GM12891 (cell line): ENCODE results near the gene FREY1.
"Not testable (repeated sequence)": the region's sequence is repeated elsewhere in the genome, so short reads cannot be mapped to it uniquely, and the experiment has no call there.

ENCODE experiments used
- DNase-seq: peaks from one replicate; pipeline ENCODE4 v3.0.0; 2011; ENCODE audit warnings: low spot score; ENCODE audit not compliant: insufficient read length
- FAIRE-seq: peaks from 2 replicates; lab custom pipeline; 2011; peaks lifted over from hg19 to GRCh38; lab: Jason Lieb, UNC
- PAX5 ChIP-seq: IDR thresholded peaks from 2 replicates; pipeline ENCODE4 v1.6.1; 2011; ENCODE audit warnings: low read length, moderate library complexity, mild to moderate bottlenecking; ENCODE audit not compliant: insufficient read depth, severe bottlenecking
- POLR2A ChIP-seq: IDR thresholded peaks from 2 replicates; pipeline ENCODE4 v1.6.1; 2011; ENCODE audit warnings: low read depth, low read length, control low read depth
- POLR2AphosphoS5 ChIP-seq: IDR thresholded peaks from 2 replicates; pipeline ENCODE4 v1.6.1; 2011; ENCODE audit warnings: low read depth, low read length, control low read depth
- POU2F2 ChIP-seq: IDR thresholded peaks from 2 replicates; pipeline ENCODE4 v1.6.1; 2011; ENCODE audit warnings: low read depth, mild to moderate bottlenecking, control low read depth, low read length, moderate library complexity
- SPI1 ChIP-seq: IDR thresholded peaks from 2 replicates; pipeline ENCODE4 v1.6.1; 2011; ENCODE audit warnings: low read depth, low read length, control low read depth
- TAF1 ChIP-seq: IDR thresholded peaks from 2 replicates; pipeline ENCODE4 v1.6.1; 2011; ENCODE audit warnings: low read depth, low read length, control low read depth

Gene FREY1

DNA sequence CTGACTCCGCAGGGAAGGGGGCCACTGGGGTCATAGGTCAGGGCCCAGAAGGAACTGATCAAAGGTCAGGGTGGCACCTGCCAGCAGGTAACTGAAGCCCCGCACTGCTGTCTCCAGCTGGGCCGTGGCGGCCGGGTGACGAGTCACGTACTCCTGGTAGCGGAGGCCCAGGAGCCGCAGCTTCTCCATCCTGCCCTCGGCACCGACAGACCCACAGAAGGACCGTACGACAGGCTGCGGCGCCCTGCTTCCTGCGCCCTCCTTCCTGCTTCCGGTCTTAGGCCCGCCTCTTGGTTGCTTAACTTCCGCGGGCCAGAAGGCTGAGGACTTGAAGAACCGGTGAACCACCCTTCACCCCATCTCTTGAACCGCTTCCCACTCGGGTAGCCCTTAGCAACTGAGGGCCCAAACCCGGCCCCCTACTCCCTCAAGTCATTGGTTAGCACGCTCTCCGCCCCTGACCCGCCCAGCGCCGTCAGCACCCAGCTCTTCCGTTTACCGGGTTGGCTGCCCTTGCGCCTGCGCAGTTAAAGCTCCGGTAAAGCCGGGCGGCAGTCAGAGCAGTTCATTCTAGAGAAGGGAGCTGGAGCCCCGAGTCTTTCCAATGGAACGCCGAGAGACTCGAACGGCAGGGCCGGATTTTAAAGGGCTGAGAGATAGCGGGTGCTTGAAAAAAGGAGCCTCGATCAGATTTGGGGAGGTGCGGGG lies 10.7 kb upstream of the FREY1 start, which contains the start of gene PEX16:
Gene PEX16 (minus strand): TSS at position 255 of the 708 bp plus-strand sequence. CDS start 66 bp downstream, at position 189.
- peak; percentile 98 for DNase-seq
- TF ChIP-seq POU2F2 (0 out of 2 replicates have a peak, but pooled peaks have one; percentile 12), POLR2AphosphoS5 (peak; percentile 95), TAF1 (peak; percentile 76), POLR2A (peak; percentile 91), SPI1 (no peak), PAX5 (no peak)
- FAIRE-seq = peak; percentile 92

DNA sequence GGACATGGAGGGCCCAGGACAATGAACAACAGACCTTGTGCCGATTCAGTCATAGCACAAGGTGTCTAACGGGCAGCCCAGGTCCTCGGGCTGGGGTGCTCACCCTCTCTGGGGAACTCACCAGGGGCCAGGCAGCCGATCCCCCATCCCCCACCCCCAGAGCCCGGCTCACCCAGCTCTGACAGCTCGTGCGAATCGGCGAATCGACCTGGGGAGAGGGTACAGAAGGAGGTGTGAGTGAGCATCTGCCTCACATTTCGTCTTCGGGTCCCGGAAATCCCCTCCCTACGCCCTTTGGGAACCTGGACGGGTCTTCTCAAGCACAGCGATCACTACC lies 10.2 kb upstream of the FREY1 start:
- no peak for DNase-seq
- TF ChIP-seq TAF1 (no peak), SPI1 (no peak), POU2F2 (no peak), PAX5 (no peak), POLR2A (no peak), POLR2AphosphoS5 (no peak)
- FAIRE-seq = peak; percentile 26

DNA sequence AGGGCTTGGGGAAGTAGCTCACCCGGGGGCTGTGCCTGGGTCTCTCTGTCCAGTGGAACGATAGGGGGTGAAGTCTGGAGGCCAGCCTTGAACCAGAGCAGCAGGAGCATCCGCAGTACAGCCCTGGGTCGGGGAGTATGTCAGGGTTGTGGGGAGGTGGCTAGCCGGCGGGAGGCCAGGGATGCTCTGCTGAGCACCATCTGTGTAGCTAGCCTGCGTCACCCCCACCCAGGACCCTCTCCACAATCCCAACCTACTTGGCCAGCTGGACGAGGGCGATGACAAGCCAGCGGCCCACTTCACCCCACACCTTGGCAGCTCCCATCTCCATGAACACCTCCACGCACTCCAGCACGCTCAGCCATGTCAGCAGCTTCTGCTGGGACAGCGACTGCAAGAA lies 8.4 kb upstream of the FREY1 start:
- TF ChIP-seq SPI1 (no peak), POLR2AphosphoS5 (no peak), POU2F2 (no peak), TAF1 (no peak), POLR2A (no peak), PAX5 (no peak)
- FAIRE-seq (no peak), DNase-seq (no peak)

DNA sequence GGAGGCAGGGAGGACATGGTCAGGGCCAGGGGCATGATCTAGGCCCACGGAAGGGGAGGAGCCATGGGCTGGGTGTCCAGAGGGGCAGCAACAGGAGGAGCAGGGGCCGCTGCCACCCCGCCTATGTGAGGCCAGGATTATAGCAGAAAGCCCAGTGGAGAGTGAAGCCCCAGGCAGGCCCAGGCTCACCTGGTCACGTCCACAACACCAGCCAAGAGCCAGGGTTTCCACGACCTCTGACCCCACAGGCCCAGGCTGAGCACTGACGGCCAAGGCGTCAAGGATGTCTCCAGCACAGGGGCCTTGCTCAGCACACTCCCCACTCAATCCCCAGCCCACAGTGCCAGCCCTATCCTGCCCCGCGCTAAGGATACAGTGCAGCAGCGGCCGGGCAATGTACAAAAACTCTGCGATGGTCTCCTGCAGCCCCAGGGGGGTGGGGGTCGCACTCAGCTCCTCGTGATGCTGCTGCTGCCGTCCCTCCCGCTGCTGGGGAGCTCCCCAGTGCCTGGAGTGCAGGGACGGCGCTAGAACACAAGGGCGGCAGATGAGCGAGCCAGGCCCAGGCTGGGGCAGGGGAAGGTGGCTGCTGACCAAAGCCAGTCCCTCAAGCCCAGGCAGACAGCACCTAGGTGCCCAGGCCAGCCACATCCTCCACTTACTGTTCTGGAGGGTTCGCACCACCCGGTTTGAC lies 7.0 kb upstream of the FREY1 start:
- TF ChIP-seq TAF1 = no peak
- TF ChIP-seq POLR2A = no peak
- no peak for TF ChIP-seq SPI1
- TF ChIP-seq POLR2AphosphoS5 = no peak
- no peak for TF ChIP-seq PAX5
- TF ChIP-seq POU2F2 = no peak
- FAIRE-seq (no peak), DNase-seq (no peak)

DNA sequence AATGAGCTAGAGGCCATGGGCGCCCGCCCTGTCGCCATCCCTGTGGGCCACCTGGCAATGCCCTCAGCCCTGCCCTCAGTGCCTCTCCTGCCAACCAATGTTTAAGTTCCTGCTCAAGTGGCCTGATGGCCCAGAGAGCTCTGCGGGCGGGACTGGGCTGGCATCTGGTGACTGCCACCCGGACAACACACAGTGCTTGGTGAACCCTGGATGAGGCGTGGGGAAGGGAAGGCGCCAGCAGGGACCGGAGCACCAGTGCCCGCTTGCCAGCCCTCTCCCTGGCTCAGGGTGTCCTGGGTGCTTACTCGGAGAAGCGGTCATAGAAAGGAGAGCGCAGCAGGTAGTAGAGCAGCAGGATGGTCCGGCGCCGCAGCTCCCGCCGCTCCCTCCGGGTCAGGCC lies 6.4 kb upstream of the FREY1 start:
- FAIRE-seq (no peak), DNase-seq (no peak)
- no peak for TF ChIP-seq POLR2AphosphoS5
- TF ChIP-seq POLR2A = no peak
- no peak for TF ChIP-seq POU2F2
- TF ChIP-seq SPI1 = no peak
- no peak for TF ChIP-seq PAX5
- no peak for TF ChIP-seq TAF1

DNA sequence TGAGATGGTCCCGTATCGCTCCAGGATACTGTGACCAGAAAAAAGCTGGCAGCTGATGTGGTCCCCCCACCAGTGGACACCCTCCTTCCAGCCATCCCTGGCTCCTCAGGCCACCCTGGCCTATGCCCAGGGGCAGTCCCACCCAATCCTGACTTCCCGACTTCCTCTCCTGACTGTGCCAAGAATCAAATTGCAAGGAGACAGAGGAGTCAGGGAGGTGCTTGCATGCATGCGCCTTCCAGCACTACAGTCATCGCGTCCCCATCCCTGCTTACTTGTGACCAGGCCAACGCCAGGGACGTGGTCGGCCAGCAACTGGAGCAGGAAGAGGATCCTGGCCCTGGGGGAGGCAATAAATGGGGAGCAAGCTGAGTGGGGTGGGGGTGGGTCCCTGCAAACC lies 3.6 kb upstream of the FREY1 start:
- TF ChIP-seq POLR2AphosphoS5 (no peak), POU2F2 (no peak), TAF1 (no peak), PAX5 (no peak), SPI1 (no peak), POLR2A (no peak)
- FAIRE-seq (no peak), DNase-seq (no peak)

DNA sequence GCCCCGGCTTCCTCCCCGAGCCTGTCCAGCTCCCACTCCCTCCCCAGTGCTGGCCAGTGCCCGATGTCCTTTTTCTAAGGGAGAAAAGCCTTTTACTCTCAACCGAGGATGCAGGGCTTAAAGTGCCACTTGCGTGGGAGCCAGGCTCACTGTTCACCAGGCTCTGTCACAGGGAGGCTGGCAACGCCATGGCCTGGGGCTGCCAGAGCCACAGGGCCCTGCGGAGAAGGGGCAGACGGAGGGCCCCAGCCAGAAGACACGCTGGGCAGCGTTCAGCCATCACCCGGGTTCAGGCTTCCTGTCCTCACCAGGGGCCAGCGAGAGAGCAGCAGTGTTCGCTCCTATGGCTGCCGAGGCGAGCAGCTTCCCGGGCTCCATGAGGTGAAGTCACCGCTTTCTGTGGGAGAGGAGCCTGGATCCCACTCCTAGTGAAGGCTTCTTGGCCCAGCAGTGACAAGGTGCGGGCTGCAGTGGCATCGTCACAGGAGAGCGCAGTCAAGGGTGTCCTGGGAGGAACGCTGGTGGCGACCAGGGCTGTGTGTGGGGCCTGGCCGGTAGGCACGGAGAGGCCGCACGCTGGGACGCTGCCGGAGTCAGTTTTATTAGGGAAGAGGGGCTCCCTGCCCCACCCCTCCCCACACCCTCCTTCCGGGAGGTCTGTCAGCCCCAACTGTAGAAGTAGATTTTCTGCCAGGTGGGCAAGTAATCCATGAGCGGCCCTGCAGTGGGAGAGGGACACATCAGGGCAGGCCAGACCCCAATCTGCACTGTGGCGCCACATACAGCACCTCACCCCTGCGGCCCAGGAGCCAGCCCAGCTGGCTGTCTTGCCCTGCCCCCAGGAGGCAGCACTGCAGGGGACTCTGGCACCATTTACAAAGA lies 2.8 kb upstream of the FREY1 start:
- DNase-seq (no peak), FAIRE-seq (no peak)
- no peak for TF ChIP-seq POLR2A
- TF ChIP-seq TAF1 = no peak
- no peak for TF ChIP-seq PAX5
- no peak for TF ChIP-seq POU2F2
- TF ChIP-seq POLR2AphosphoS5 = no peak
- no peak for TF ChIP-seq SPI1

DNA sequence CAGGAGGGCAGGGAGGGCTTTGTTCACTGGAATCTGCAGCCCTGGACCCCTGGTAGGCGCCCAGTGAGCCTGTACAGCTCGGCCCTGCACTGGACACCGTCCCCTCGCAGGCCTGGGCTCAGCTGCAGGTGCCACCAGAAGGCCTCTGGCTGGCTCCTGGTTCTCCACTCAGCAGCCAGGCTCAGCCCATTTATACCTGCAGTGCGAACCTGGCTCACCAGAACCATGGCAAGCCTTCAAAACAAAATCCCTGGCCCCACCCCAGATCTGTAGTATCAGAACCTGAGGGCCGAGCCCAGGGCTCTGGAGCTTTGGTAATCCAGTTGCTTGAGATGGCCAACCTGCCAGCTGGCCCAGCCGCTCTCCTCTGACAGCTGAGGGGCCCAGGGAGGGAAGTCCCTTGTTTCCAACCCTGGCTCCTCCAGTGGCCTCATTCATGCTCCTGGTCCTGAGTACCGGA lies 870 bp upstream of the FREY1 start:
- no peak for FAIRE-seq
- DNase-seq = no peak
- TF ChIP-seq SPI1 (no peak), POLR2AphosphoS5 (no peak; the same call in 1 of the 2 replicates), POLR2A (no peak), PAX5 (no peak), POU2F2 (no peak), TAF1 (no peak)

DNA sequence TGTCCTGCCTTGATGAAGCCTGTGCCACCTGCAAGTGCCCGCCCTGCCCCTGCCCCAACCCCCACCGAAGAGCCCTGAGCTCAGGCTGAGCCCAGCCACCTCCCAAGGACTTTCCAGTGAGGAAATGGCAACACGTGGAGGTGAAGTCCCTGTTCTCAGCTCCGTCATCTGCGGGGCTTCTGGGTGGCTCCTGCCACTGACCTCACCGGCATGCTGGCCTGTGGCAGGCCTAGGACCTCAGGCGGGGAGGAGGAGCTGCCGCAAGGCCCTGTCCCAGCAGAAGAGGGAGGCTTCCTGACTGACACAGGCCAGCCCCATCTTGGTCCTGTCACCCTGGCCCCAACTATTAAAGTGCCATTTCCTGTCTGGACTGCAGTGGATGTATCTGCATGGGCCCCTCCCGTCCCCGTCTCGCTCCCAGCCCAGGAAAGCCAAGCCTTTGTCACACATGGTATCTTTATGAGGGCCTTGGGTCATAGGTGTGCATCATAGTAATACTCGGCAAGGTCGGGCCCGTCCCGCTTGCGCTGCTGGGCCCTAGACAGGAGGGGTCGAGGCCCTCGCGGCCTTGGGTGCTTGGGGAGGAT lies 882 bp downstream of the FREY1 start:
- no peak for DNase-seq
- no peak for FAIRE-seq
- TF ChIP-seq POU2F2 = no peak
- TF ChIP-seq PAX5 = no peak
- TF ChIP-seq SPI1 = no peak
- TF ChIP-seq POLR2AphosphoS5 = no peak
- no peak for TF ChIP-seq TAF1
- TF ChIP-seq POLR2A = no peak

DNA sequence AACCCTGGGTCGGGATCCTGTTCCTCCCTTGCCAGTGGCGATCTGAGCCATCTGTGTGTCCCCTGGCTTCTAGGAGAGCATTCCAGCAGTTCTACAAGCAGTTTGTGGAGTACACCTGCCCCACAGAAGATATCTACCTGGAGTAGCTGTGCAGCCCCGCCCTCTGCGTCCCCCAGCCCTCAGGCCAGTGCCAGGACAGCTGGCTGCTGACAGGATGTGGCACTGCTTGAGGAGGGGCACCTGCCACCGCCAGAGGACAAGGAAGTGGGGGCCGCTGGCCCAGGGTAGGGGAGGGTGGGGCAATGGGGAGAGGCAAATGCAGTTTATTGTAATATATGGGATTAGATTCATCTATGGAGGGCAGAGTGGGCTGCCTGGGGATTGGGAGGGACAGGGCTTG lies 1.5 kb downstream of the FREY1 start:
- FAIRE-seq, DNase-seq: not testable (repeated sequence)
